Heart right ventricle (tissue), 16 donors: ENCODE measurements around the gene DIAPH3. TPM values are rescaled to one million over a fixed set of nuclear protein-coding genes. Genes with fewer than 3 reads are reported as not detected.

Experiments
- ATAC-seq, 8 donors: fragments of 200-7000 bp; cut with Tn5 transposase; one replicate each; pipeline ENCODE4 v1.9.1; 2020; ENCODE audit warnings: mild to moderate bottlenecking in 8 of 8, moderate library complexity in 8 of 8, moderate number of reproducible peaks in 1 of 8
- DNase-seq, 2 donors: peaks; one replicate each; pipeline ENCODE4 v3.0.0-alpha.2; 2020
- H3K27ac ChIP-seq, 10 donors: fragments of 200-600 bp; sonication (generic) in 2 of 10; one replicate each; pipeline versions ENCODE4 v1.5.0 to v1.8.0; 2020 to 2022; ENCODE audit warnings: mild to moderate bottlenecking in 3 of 10
- H3K27me3 ChIP-seq, 7 donors: fragments of 200-600 bp; one replicate each; pipeline ENCODE4 v1.8.0; 2021 to 2022; ENCODE audit warnings: mild to moderate bottlenecking in 2 of 7
- H3K36me3 ChIP-seq, 9 donors: fragments of 200-600 bp; sonication (generic) in 1 of 9; one replicate each; pipeline versions ENCODE4 v1.5.0 to v1.8.0; 2020 to 2022; ENCODE audit warnings: mild to moderate bottlenecking in 2 of 9
- H3K4me1 ChIP-seq, 9 donors: fragments of 200-600 bp; sonication (generic) in 1 of 9; one replicate each; pipeline versions ENCODE4 v1.5.0 to v1.8.0; 2020 to 2022; ENCODE audit warnings: mild to moderate bottlenecking in 4 of 9
- H3K4me3 ChIP-seq, 10 donors: fragments of 200-600 bp; sonication (generic) in 2 of 10; one replicate each; pipeline versions ENCODE4 v1.5.0 to v1.8.0; 2020 to 2022; ENCODE audit warnings: mild to moderate bottlenecking in 7 of 10, moderate library complexity in 2 of 10
- H3K9me3 ChIP-seq, 11 donors: fragments of 200-600 bp in 10 of 11; sonication (generic) in 2 of 11; one replicate each; pipeline versions ENCODE4 v1.5.0 to v1.8.0; 2013 to 2022; ENCODE audit warnings: mild to moderate bottlenecking in 2 of 11, control low read depth in 1 of 11, moderate library complexity in 1 of 11
- WGBS, 2 donors: extraction: QIAGEN DNeasy Blood & Tissue Kit; methylation state at CpG; one replicate each; pipeline ENCODE4 v1.1.7; 2013; ENCODE audit warnings: inconsistent platforms in 1 of 2; 5-methylcytosine and 5-hydroxymethylcytosine counted together
- intact Hi-C, 10 donors: fragments of 100-400 bp; cut with DNase I; formaldehyde crosslinking; loops; one replicate each; pipeline versions ENCODE4 v1.11.1 to v1.14.2; 2022
- polyA plus RNA-seq, 2 donors: library from polyadenylated mRNA; stranded (reverse); fragments of 200-250 nt; gene quantifications; one replicate each; pipeline ENCODE4 v1.2.3, GENCODE V29; 2013
- total RNA-seq, 10 donors: library from RNA; stranded (reverse); fragmentation: NEBNext Ultra II Directional in 3 of 10; extraction: Animal tissue kit (Norgen Biotek cat#: 25700) in 3 of 10; gene quantifications; one replicate each; pipeline versions ENCODE4 v1.2.1 to v1.2.4, GENCODE V29; 2021 to 2023
- TF ChIP-seq, protein P1 (sequence below), 9 donors: fragments of 200-600 bp; sonication (generic) in 2 of 9; IDR thresholded peaks; one replicate each; pipeline versions ENCODE4 v1.5.0 to v1.8.0; 2021 to 2022; ENCODE audit warnings: antibody characterized with exemption in 9 of 9, mild to moderate bottlenecking in 5 of 9, moderate library complexity in 1 of 9
- donor health status: Arrhythmogenic right ventricular cardiomyopathy.
- donor health status: ischemic (EF 13 %, LVEDD 7.1; RV severe dilation, severe dysfunction).
- donor health status: healthy with polysubstance abuse.
- donor health status: DM: no; HTN: yes; CAD: no.
- donor health status: DM: no; HTN: no; CAD: no.
- donor health status: ischemic (EF 25% LVEDD 6.9; RV normal size, moderate dysfunction).
- donor health status: ischemic (EF 25% LVEDD 5.7; RV mildly dilated, moderate dysfunction).
- donor health status: healthy.
- donor health status: DM: yes; HTN: yes; CAD: no.
- donor health status: Ischemic cardiomyopathy.
- donor health status: ischemic (EF 35%, LVEDD 5.7; RV mildly dilated, moderate dysfunction).
- donor health status: nonischemic (EF 11% LVEDD 7.7; RV severe dilation, severe dysfunction).
- donor health status: DM: yes; HTN: yes; CAD: no.
- donor health status: PGD.
- donor health status: ischemic (EF 29% LVEDD 5.4; RV normal size, mild dysfunction).
- donor health status: nonischemic (EF 23%, LVEDD 6.1; RV moderate dilation, normal function).

The DIAPH3 gene
- total and polyA plus RNA-seq, 12 donors: 0.04 to 2.2 (median 0.19) TPM

DNA sequence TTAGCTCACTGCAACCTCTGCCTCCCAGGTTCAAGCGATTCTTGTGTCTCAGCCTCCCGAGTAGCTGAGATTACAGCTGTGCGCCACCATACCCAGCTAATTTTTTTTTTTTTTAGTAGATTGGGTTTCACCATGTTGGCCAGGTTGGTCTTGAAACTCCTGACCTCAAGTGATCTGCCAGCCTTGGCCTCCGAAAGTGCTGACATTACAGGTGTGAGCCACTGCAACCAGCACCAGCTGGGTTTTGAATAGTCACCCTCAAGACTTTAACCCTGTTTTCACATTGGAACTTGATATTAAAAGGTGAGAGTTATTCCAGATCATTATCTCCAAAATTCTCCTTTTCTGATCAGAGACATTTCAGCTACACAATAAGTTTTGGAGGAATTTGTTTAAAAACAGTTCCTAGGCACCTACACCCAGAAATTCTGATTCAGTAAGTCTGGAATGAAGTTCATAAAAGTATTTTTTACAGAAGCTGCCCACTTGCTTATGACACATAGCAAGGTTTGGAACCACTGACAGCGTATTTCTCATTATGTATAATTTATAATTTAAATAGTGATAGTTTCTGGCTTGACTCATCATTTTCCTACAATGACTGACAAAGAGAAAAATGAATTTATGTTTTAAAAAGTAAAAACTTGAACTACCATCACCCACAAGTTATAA is 417.3 kb downstream of the DIAPH3 start:
- Histone ChIP-seq H3K4me3 (no peak overlapping the region), H3K9me3 (no peaks in the 10 kb centered on the region), H3K27ac (no peak overlapping the region), H3K4me1 (peaks cover 0 to 4% (median 0%) of the 10 kb centered on the region in 9 donors), H3K36me3 (no peaks in the 10 kb centered on the region), H3K27me3 (no peaks in the 10 kb centered on the region)
- TF ChIP-seq, protein P1, sequence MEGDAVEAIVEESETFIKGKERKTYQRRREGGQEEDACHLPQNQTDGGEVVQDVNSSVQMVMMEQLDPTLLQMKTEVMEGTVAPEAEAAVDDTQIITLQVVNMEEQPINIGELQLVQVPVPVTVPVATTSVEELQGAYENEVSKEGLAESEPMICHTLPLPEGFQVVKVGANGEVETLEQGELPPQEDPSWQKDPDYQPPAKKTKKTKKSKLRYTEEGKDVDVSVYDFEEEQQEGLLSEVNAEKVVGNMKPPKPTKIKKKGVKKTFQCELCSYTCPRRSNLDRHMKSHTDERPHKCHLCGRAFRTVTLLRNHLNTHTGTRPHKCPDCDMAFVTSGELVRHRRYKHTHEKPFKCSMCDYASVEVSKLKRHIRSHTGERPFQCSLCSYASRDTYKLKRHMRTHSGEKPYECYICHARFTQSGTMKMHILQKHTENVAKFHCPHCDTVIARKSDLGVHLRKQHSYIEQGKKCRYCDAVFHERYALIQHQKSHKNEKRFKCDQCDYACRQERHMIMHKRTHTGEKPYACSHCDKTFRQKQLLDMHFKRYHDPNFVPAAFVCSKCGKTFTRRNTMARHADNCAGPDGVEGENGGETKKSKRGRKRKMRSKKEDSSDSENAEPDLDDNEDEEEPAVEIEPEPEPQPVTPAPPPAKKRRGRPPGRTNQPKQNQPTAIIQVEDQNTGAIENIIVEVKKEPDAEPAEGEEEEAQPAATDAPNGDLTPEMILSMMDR (IDR thresholded peaks at IDR 0.05): no peak
- intact Hi-C loops: no loop called here
- ATAC-seq (no peak), DNase-seq (no peak)
- 89 to 100% methylated on average over 5 of the region's 5 CpGs for WGBS, 2 donors

DNA sequence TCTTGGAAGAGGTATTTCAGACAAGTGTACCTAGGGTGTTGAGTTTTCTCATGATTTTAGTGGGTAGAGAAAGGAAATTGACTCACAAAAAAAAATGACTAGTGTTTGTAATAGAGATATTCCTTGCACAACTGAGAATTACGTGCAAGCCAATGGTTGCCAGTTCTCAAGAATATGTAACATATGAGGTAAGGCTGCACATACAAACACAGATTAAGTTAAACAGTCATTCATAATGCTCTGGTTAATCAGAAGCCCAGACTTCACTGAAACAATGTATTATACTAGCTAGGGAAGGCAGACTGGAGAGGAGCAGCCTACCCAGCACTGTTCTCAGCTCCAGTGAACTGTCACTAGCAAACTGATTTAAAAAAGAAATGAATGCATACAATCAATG is 418.3 kb downstream of the DIAPH3 start:
- H3K27me3 ChIP-seq: no peaks in the 10 kb centered on the region
- 74 to 86% methylated on average over 1 of the region's 1 CpG for WGBS, 2 donors
- ATAC-seq: no peak
- H3K27ac ChIP-seq: no peak overlapping the region
- no peaks in the 10 kb centered on the region for H3K36me3 ChIP-seq
- intact Hi-C loops: no loop called here
- no peaks in the 10 kb centered on the region for H3K4me1 ChIP-seq
- DNase-seq: no peak
- H3K4me3 ChIP-seq: no peak overlapping the region
- H3K9me3 ChIP-seq: no peaks in the 10 kb centered on the region
- TF ChIP-seq, protein P1 (IDR thresholded peaks at IDR 0.05): no peak

DNA sequence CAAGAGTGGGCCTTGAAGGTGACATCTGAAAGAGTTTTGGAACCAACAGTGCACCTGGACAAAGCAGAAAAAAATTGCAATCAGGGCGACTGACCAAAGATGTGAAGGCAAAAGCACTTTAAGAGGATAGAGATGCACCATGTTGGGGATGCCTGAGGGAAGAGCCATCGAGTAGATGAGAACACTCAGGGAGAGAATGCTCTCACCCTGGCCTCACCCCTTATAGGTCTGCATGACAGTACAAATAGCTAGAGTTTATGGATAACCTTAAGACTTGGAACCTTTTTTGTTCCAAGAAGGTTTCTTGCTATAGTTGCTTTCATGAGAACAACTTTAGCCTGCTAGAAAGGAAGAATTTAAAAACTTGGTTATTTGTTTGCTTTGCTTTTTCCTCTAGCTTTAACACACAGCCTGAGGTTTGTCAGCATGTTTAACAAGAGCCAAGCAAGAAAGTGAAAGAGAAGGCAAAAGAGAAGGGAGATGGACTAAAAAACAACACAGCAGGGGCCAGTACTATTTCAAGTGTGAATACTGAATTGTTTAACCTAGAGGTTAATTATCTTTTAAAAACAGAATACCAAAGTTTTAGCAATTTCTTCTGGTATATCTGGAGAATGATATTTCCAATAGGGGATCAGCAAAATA is 418.9 kb downstream of the DIAPH3 start:
- Histone ChIP-seq H3K4me1 (no peaks in the 10 kb centered on the region), H3K27me3 (no peaks in the 10 kb centered on the region), H3K4me3 (no peak overlapping the region), H3K9me3 (no peaks in the 10 kb centered on the region), H3K36me3 (no peaks in the 10 kb centered on the region), H3K27ac (no peak overlapping the region)
- ATAC-seq (no peak), DNase-seq (no peak)
- TF ChIP-seq, protein P1 (IDR thresholded peaks at IDR 0.05): no peak
- intact Hi-C loops: no loop called here
- 86 to 93% methylated on average over 2 of the region's 2 CpGs for WGBS, 2 donors

DNA sequence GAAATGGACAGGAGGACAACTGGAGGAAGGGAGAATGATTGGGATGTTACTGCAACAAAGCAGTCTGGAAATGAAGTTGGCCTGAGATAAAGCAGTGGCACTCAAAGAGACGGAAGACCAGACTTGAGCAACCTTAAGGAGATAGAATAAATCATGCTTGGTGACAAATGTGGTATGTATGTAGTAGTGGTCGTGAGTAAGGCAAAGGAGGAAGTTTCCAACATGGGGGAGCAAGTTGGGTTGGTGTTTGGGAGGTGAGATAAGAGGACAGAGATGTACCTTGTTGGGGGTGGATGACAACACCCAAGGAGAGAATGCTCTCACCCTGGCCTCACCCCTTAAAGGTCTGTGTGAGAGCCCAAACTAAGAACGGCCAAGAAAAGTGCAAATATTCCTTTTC is 420.5 kb downstream of the DIAPH3 start:
- intact Hi-C loops: no loop called here
- ATAC-seq (no peak), DNase-seq (no peak)
- TF ChIP-seq, protein P1 (IDR thresholded peaks at IDR 0.05): no peak
- H3K27me3 ChIP-seq: no peaks in the 10 kb centered on the region
- WGBS, 2 donors: 87 to 90% methylated on average over 3 of the region's 3 CpGs
- no peak overlapping the region for H3K4me3 ChIP-seq
- no peaks in the 10 kb centered on the region for H3K9me3 ChIP-seq
- no peaks in the 10 kb centered on the region for H3K4me1 ChIP-seq
- H3K36me3 ChIP-seq: no peaks in the 10 kb centered on the region
- H3K27ac ChIP-seq: no peak overlapping the region
